ENCODE measurements around the gene ZBTB7B. TPM values are rescaled to one million over a fixed set of nuclear protein-coding genes. Genes with fewer than 3 reads are reported as not detected.

The ZBTB7B gene
- total RNA-seq (ENCODE audit: low replicate concordance), result 9.1 and 14.1 TPM in 2 replicates

GRCh38 chr1:155002464-155003226, at the start of gene ZBTB7B:
Gene ZBTB7B, plus strand, starts transcription at chr1:155002802. Its CDS starts 11,859 bp downstream, at chr1:155014661.

GRCh38 chr1:154955718-154956543, 46.7 kb upstream of the ZBTB7B start, which contains the start of gene PBXIP1:
Gene PBXIP1, minus strand, starts transcription at chr1:154956099. Its CDS starts 2,378 bp downstream, at chr1:154953721.

GRCh38 chr1:154961207-154962155, 41.1 kb upstream of the ZBTB7B start, which contains the start of gene PYGO2:
Gene PYGO2, minus strand, starts transcription at chr1:154961782. Its CDS starts 206 bp downstream, at chr1:154961576.

GRCh38 chr1:154970631-154971340, 31.8 kb upstream of the ZBTB7B start, which contains the start of gene SHC1:
Gene SHC1, minus strand, starts transcription at chr1:154970747. Its CDS starts 221 bp downstream, at chr1:154970526.

GRCh38 chr1:154974102-154974807, 28.3 kb upstream of the ZBTB7B start, which contains the start of gene CKS1B:
Gene CKS1B, plus strand, starts transcription at chr1:154974681. Its CDS starts 65 bp downstream, at chr1:154974746.

GRCh38 chr1:154982897-154983648, 19.5 kb upstream of the ZBTB7B start, which contains the start of gene FLAD1:
Gene FLAD1, plus strand, starts transcription at chr1:154983344. Its CDS starts 351 bp downstream, at chr1:154983695.

GRCh38 chr1:154993572-154994268, 8.9 kb upstream of the ZBTB7B start, which contains the start of gene LENEP:
Gene LENEP, plus strand, starts transcription at chr1:154993586. Its CDS starts 22 bp downstream, at chr1:154993608.

GRCh38 chr1:155033524-155033923, 30.9 kb downstream of the ZBTB7B start, which contains the start of the genes DCST1 and DCST2:
Gene DCST1, plus strand, starts transcription at chr1:155033824. Its CDS starts 213 bp downstream, at chr1:155034037.
Gene DCST2, minus strand, starts transcription at chr1:155033781. Its CDS starts 80 bp downstream, at chr1:155033701.

GRCh38 chr1:155050560-155051341, 48.1 kb downstream of the ZBTB7B start, which contains the start of gene ADAM15:
Gene ADAM15, plus strand, starts transcription at chr1:155051316. Its CDS starts 71 bp downstream, at chr1:155051387.

GRCh38 chr1:155063550-155064110, 61.0 kb downstream of the ZBTB7B start, which contains the start of gene EFNA4:
Gene EFNA4, plus strand, starts transcription at chr1:155063740. Its CDS starts 84 bp downstream, at chr1:155063824.

Other genes with a start within 250 kb of the ZBTB7B start
- under 0.01 TPM in 1 of 2 replicates, not detected in the other for gene KCNN3, start 132.5 kb upstream of the ZBTB7B start, total RNA-seq (ENCODE audit: low replicate concordance)
- 10.2 and 11.4 TPM in 2 replicates for gene PMVK, start 66.1 kb upstream of the ZBTB7B start, total RNA-seq (ENCODE audit: low replicate concordance)
- 66.0 and 101 TPM in 2 replicates for gene PBXIP1, start 46.7 kb upstream of the ZBTB7B start, total RNA-seq (ENCODE audit: low replicate concordance)
- gene PYGO2, start 41.0 kb upstream of the ZBTB7B start, total RNA-seq (ENCODE audit: low replicate concordance), result 3.4 and 6.5 TPM in 2 replicates
- gene SHC1, start 32.1 kb upstream of the ZBTB7B start, total RNA-seq (ENCODE audit: low replicate concordance), result 98.8 and 184 TPM in 2 replicates
- gene CKS1B, start 28.1 kb upstream of the ZBTB7B start, total RNA-seq (ENCODE audit: low replicate concordance), result 18.6 and 39.5 TPM in 2 replicates
- gene FLAD1, start 19.5 kb upstream of the ZBTB7B start, total RNA-seq (ENCODE audit: low replicate concordance), result 13.1 and 19.0 TPM in 2 replicates
- gene LENEP, start 9.2 kb upstream of the ZBTB7B start, total RNA-seq (ENCODE audit: low replicate concordance), result 0.68 TPM in 1 of 2 replicates, not detected in the other
- gene DCST2, start 31.0 kb downstream of the ZBTB7B start, total RNA-seq (ENCODE audit: low replicate concordance), result not detected in 2 replicates
- not detected in 2 replicates for gene DCST1, start 31.0 kb downstream of the ZBTB7B start, total RNA-seq (ENCODE audit: low replicate concordance)
- 48.2 and 64.5 TPM in 2 replicates for gene ADAM15, start 48.5 kb downstream of the ZBTB7B start, total RNA-seq (ENCODE audit: low replicate concordance)
- 1.8 and 5.7 TPM in 2 replicates for gene EFNA4, start 60.9 kb downstream of the ZBTB7B start, total RNA-seq (ENCODE audit: low replicate concordance)
- gene EFNA3, start 76.0 kb downstream of the ZBTB7B start, total RNA-seq (ENCODE audit: low replicate concordance), result 0.35 and 0.90 TPM in 2 replicates
- 0.23 and 4.9 TPM in 2 replicates for gene EFNA1, start 125.1 kb downstream of the ZBTB7B start, total RNA-seq (ENCODE audit: low replicate concordance)
- gene SLC50A1, start 133.1 kb downstream of the ZBTB7B start, total RNA-seq (ENCODE audit: low replicate concordance), result 17.9 and 32.0 TPM in 2 replicates
- gene DPM3, start 137.7 kb downstream of the ZBTB7B start, total RNA-seq (ENCODE audit: low replicate concordance), result 27.5 and 42.7 TPM in 2 replicates
- gene KRTCAP2, start 170.5 kb downstream of the ZBTB7B start, total RNA-seq (ENCODE audit: low replicate concordance), result 86.9 and 102 TPM in 2 replicates
- 1.5 and 3.5 TPM in 2 replicates for gene TRIM46, start 171.0 kb downstream of the ZBTB7B start, total RNA-seq (ENCODE audit: low replicate concordance)
- gene THBS3, start 205.1 kb downstream of the ZBTB7B start, total RNA-seq (ENCODE audit: low replicate concordance), result 35.0 and 52.5 TPM in 2 replicates
- gene MTX1, start 205.9 kb downstream of the ZBTB7B start, total RNA-seq (ENCODE audit: low replicate concordance), result 30.1 and 45.6 TPM in 2 replicates